Right lobe of liver (tissue), 6 donors: ENCODE data around the gene MTRFR. TPM values are rescaled to one million over a fixed set of nuclear protein-coding genes. Genes with fewer than 3 reads are reported as not detected.
A peak's percentile ranks its signal among the peaks of the same experiment; 100 is the strongest.

Experiments used
- ATAC-seq, 4 donors: fragments of 200-7000 bp; cut with Tn5 transposase; one replicate each; pipeline ENCODE4 v1.9.1; 2020; ENCODE audit warnings: mild to moderate bottlenecking in 4 of 4, moderate library complexity in 4 of 4
- DNase-seq, 3 donors: peaks; one replicate each; pipeline ENCODE4 v3.0.0-alpha.2; 2020
- H3K27ac ChIP-seq, 3 donors: fragments of 200-600 bp; one replicate each; pipeline ENCODE4 v1.8.0; 2022
- H3K27me3 ChIP-seq, 2 donors: fragments of 200-600 bp; one replicate each; pipeline ENCODE4 v1.8.0; 2022
- H3K36me3 ChIP-seq, 4 donors: fragments of 200-600 bp; sonication (generic) in 1 of 4; one replicate each; pipeline versions ENCODE4 v1.5.1 to v1.8.0; 2017 to 2022; ENCODE audit warnings: control low read depth in 1 of 4
- H3K4me1 ChIP-seq, 4 donors: fragments of 200-600 bp; sonication (generic) in 1 of 4; one replicate each; pipeline versions ENCODE4 v1.5.1 to v1.8.0; 2017 to 2022; ENCODE audit warnings: control low read depth in 1 of 4
- H3K4me3 ChIP-seq, 3 donors: fragments of 200-600 bp; one replicate each; pipeline ENCODE4 v1.8.0; 2022
- H3K9me3 ChIP-seq, 4 donors: fragments of 200-600 bp; sonication (generic) in 1 of 4; one replicate each; pipeline versions ENCODE4 v1.5.1 to v1.8.0; 2017 to 2022; ENCODE audit warnings: control low read depth in 1 of 4
- POLR2A ChIP-seq: fragments of 450-650 bp; IDR thresholded peaks from one replicate; pipeline ENCODE4 v1.6.1; 2017; ENCODE audit warnings: antibody characterized with exemption, mild to moderate bottlenecking
- WGBS: methylation state at CpG from one replicate; pipeline ENCODE4 v1.1.6; 2018; ENCODE audit warnings: low coverage, low lambda C conversion rate; ENCODE audit not compliant: insufficient coverage; ENCODE audit errors: missing lambda C conversion rate; 5-methylcytosine and 5-hydroxymethylcytosine counted together
- intact Hi-C, 2 donors: fragments of 100-400 bp; cut with DNase I; formaldehyde crosslinking; loops; one replicate each; pipeline versions ENCODE4 v1.11.2 to v1.14.1; 2022
- total RNA-seq, 6 experiments: library from RNA; depleted of rRNA in 2 of 6; stranded (reverse); fragments of >200 nt in 2 of 6; fragmentation: NEBNext Ultra II Directional in 3 of 6; extraction: Animal tissue kit (Norgen Biotek cat#: 25700) in 3 of 6; gene quantifications; one replicate each; pipeline versions ENCODE4 v1.1.0 to v1.2.4, GENCODE V29; 2016 to 2023
- TF ChIP-seq, protein P1 (sequence below), 4 donors: fragments of 200-600 bp in 3 of 4; fragments of 450-650 bp in 1 of 4; IDR thresholded peaks; one replicate each; pipeline versions ENCODE4 v1.5.1 to v1.8.0; 2016 to 2022; ENCODE audit warnings: antibody characterized with exemption in 4 of 4, mild to moderate bottlenecking in 2 of 4
- donor health status: DM: no; HTN: yes; CAD: no.
- donor health status: DM: no; HTN: no; CAD: no.
- donor health status: DM: no; HTN: no; CAD: no.
- donor health status: DM: no; HTN: yes; CAD: no.
- donor health status: DM: no; HTN: yes; CAD: no.

MTRFR gene
- total RNA-seq, 6 experiments from 2014 or later, result 6.5 to 8.6 (median 7.4) TPM

DNA sequence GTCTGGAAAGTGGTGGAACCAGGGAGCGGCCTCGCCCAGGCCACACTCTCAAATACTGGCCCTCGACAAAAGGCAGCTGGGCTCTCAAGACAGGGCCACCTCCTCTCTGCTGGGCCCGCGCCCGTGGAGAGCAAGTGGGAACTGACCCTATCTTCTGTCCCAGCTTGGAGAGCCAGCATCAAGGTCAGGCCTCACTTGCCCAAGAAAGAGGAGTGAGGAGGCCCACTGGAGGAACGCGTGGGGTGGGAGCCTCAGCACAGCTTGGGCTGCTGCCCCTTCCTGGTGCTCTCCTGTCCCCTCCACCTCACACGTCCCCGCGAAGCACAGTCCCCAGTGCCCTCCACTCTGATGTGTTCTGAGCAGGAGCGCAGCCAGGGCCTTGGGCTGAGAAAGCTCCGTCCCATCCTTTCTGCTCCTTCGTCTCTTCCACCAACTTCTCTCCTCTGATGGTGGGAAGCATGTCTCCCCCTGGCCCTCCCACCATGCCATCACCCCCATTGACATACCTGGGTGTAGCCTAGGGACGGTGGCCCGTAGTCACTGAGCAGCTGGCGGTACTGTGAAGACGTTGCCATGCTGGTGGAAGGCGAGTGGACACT lies 33.5 kb downstream of the MTRFR start:
- 83% methylated on average over 8 of the region's 19 CpGs for WGBS
- Histone ChIP-seq H3K36me3 (peaks cover 0 to 6% (median under 1%) of the 10 kb centered on the region in 4 donors), H3K27me3 (no peaks in the 10 kb centered on the region), H3K27ac (no peak overlapping the region), H3K9me3 (no peaks in the 10 kb centered on the region), H3K4me1 (peaks cover 0 to 9% (median 3%) of the 10 kb centered on the region in 4 donors), H3K4me3 (no peak overlapping the region)
- ATAC-seq, result no peak
- TF ChIP-seq, protein P1, sequence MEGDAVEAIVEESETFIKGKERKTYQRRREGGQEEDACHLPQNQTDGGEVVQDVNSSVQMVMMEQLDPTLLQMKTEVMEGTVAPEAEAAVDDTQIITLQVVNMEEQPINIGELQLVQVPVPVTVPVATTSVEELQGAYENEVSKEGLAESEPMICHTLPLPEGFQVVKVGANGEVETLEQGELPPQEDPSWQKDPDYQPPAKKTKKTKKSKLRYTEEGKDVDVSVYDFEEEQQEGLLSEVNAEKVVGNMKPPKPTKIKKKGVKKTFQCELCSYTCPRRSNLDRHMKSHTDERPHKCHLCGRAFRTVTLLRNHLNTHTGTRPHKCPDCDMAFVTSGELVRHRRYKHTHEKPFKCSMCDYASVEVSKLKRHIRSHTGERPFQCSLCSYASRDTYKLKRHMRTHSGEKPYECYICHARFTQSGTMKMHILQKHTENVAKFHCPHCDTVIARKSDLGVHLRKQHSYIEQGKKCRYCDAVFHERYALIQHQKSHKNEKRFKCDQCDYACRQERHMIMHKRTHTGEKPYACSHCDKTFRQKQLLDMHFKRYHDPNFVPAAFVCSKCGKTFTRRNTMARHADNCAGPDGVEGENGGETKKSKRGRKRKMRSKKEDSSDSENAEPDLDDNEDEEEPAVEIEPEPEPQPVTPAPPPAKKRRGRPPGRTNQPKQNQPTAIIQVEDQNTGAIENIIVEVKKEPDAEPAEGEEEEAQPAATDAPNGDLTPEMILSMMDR (IDR thresholded peaks at IDR 0.05), result no peak
- no peak for TF ChIP-seq POLR2A
- DNase-seq, result no peak
- intact Hi-C loops, result no loop called here

DNA sequence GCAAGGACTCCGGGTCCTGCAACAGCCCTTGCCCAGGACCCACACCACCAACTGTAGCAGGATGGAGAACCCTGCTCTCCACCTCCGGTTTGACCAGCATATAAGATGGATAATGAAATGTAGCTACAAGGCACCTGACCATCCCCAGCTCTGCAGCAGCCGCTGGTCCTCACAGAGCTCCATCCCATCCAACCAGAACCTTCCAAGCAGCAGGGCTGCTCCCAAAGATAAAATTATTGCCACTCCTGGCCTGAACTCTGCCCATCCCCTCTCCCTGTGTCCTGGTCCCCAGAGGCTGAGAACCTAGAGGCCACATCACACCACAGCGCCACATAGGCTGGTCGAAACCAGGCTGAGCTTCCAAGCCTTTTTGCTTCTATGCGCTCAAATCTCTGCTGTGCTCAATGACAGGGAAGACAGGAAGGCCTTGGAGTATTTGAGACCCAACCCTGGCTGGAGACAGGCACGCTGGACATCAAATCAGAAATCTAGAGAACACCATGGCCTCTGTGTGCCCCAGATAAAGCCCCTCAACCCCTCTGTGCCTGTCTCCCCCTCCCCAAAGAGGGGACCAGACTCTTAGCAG lies 34.2 kb downstream of the MTRFR start:
- Histone ChIP-seq H3K36me3 (peaks cover 0 to 4% (median under 1%) of the 10 kb centered on the region in 4 donors), H3K4me3 (no peak overlapping the region), H3K4me1 (peaks cover 0 to 9% (median 3%) of the 10 kb centered on the region in 4 donors), H3K9me3 (no peaks in the 10 kb centered on the region), H3K27ac (no peak overlapping the region), H3K27me3 (no peaks in the 10 kb centered on the region)
- TF ChIP-seq POLR2A, result no peak
- TF ChIP-seq, protein P1 (IDR thresholded peaks at IDR 0.05), result no peak
- WGBS, result 95% methylated on average over 3 of the region's 7 CpGs
- no peak for DNase-seq
- intact Hi-C loops, result no loop called here
- ATAC-seq, result no peak

DNA sequence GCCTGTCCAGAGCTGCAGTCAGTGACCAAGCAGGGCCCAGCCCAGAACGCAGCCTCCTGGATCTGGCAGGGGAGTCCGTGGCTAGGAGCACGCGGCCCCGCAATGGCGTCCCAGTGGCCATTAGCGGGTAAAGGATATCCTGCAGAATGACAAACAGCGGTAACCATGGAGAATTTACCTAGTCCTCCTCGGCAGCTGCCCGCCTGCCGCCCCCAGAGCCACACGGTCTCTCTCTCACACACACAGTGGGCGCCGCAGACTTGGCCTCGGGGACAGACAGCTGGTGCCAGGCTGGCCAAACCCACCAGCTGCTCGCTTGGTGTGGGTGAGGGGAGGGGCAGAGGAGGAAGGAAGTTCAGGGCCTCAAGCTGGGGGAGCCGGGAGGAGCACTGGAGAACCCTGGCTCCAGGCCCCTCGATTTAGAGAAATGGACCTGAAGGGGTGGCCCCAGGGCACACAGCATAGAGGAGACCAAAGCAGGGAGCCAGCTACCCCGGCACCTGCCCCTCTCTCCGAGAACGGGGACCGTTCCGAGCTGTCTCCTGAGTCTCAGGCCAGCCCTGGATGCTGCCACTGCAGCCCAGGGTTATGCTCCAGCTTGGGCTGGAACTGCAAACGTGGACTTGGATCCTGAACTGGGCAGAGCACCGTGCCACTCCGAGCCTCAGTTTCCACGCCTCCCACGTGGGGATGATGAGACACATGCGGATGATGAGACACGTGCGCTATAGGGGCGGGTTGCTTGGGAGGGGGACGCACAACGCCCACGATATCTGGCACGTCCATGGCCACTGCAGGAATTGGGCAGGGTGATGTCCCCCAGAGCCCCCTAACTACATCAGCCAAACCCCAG lies 35.0 kb downstream of the MTRFR start:
- no peak overlapping the region for H3K27ac ChIP-seq
- peak in 1 of 3 donors; percentile 58 for DNase-seq
- H3K9me3 ChIP-seq, result no peaks in the 10 kb centered on the region
- intact Hi-C loops, result no loop called here
- H3K36me3 ChIP-seq, result peaks cover 0 to 2% (median 0%) of the 10 kb centered on the region in 4 donors
- TF ChIP-seq POLR2A, result no peak
- TF ChIP-seq, protein P1 (IDR thresholded peaks at IDR 0.05), result no peak
- peaks cover 0 to 9% (median 3%) of the 10 kb centered on the region in 4 donors for H3K4me1 ChIP-seq
- no peaks in the 10 kb centered on the region for H3K27me3 ChIP-seq
- H3K4me3 ChIP-seq, result no peak overlapping the region
- ATAC-seq, result peak in 2 of 4 donors; percentile 1 to 16
- 60% methylated on average over 3 of the region's 36 CpGs for WGBS

DNA sequence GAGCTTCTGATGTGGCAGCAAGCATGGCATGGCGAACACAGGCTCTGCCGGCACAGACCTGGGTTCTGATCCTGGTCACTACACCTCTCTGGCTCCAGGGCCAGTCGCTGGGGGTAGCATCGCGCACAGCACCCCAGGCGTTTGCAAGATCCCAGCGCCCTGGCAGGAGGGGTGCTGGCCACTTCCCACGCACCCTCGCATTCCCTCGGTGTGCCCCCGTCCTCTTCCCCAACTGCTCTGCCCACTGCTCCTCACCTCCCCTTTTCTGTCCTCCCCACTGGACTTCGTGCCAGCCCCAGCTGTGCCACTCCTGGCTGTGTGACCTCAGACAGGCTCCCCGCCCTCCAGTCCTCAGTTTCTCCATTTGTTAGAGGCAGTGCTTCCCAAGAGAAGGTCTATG lies 35.6 kb downstream of the MTRFR start:
- TF ChIP-seq, protein P1 (IDR thresholded peaks at IDR 0.05), result no peak
- no peak for TF ChIP-seq POLR2A
- intact Hi-C loops, result no loop called here
- Histone ChIP-seq H3K4me1 (peaks cover 0 to 9% (median 3%) of the 10 kb centered on the region in 4 donors), H3K27ac (peak overlapping the region in 1 of 3 donors; percentile 60), H3K27me3 (no peaks in the 10 kb centered on the region), H3K36me3 (peaks cover 0 to 2% (median 0%) of the 10 kb centered on the region in 4 donors), H3K4me3 (no peak overlapping the region), H3K9me3 (no peaks in the 10 kb centered on the region)
- ATAC-seq, result no peak
- no peak for DNase-seq
- WGBS, result 80% methylated on average over 5 of the region's 13 CpGs
